ENCODE results near the gene DAPK1.

Gene DAPK1

GRCh38 chr9:87594194-87594593 is 96.5 kb downstream of the DAPK1 start:
- DNase-seq (ENCODE audit: low read depth): no peak

GRCh38 chr9:87594662-87595061 is 97.0 kb downstream of the DAPK1 start:
- no peak for DNase-seq (ENCODE audit: low read depth)

- DNase-seq (ENCODE audit: low read depth): no peak
These were observed 97.9 kb downstream of the DAPK1 start for GRCh38 chr9:87595610-87596009.

GRCh38 chr9:87596862-87597261 is 99.2 kb downstream of the DAPK1 start:
- DNase-seq (ENCODE audit: low read depth): no peak

- no peak for DNase-seq (ENCODE audit: low read depth)
These were observed 100.2 kb downstream of the DAPK1 start for GRCh38 chr9:87597710-87598443.

GRCh38 chr9:87599901-87600610 is 102.4 kb downstream of the DAPK1 start:
- no peak for DNase-seq (ENCODE audit: low read depth)

GRCh38 chr9:87601176-87601575 is 103.5 kb downstream of the DAPK1 start:
- no peak for DNase-seq (ENCODE audit: low read depth)

- DNase-seq (ENCODE audit: low read depth): no peak
These were observed 103.9 kb downstream of the DAPK1 start for GRCh38 chr9:87601595-87601994.

GRCh38 chr9:87602933-87603643 is 105.4 kb downstream of the DAPK1 start:
- no peak for DNase-seq (ENCODE audit: low read depth)

GRCh38 chr9:87603854-87604490 is 106.3 kb downstream of the DAPK1 start:
- no peak for DNase-seq (ENCODE audit: low read depth)

GRCh38 chr9:87604886-87605588 is 107.4 kb downstream of the DAPK1 start:
- DNase-seq (ENCODE audit: low read depth): no peak

- DNase-seq (ENCODE audit: low read depth): no peak
These were observed 108.0 kb downstream of the DAPK1 start for GRCh38 chr9:87605676-87606075.

- no peak for DNase-seq (ENCODE audit: low read depth)
These were observed 109.3 kb downstream of the DAPK1 start for GRCh38 chr9:87606841-87607521.

- no peak for DNase-seq (ENCODE audit: low read depth)
These were observed 110.2 kb downstream of the DAPK1 start for GRCh38 chr9:87607859-87608258.

- no peak for DNase-seq (ENCODE audit: low read depth)
These were observed 111.3 kb downstream of the DAPK1 start for GRCh38 chr9:87609002-87609401.

- no peak for DNase-seq (ENCODE audit: low read depth)
These were observed 111.8 kb downstream of the DAPK1 start for GRCh38 chr9:87609486-87609885.

- DNase-seq (ENCODE audit: low read depth): no peak
These were observed 112.8 kb downstream of the DAPK1 start for GRCh38 chr9:87610200-87611155.

GRCh38 chr9:87611776-87612175 is 114.1 kb downstream of the DAPK1 start:
- no peak for DNase-seq (ENCODE audit: low read depth)

GRCh38 chr9:87612536-87612935 is 114.9 kb downstream of the DAPK1 start:
- DNase-seq (ENCODE audit: low read depth): no peak
